Gastroesophageal sphincter (tissue), 3 donors: Measurements from ENCODE around the gene DUSP16.

Source experiments
- EP300 ChIP-seq: sonication (generic); formaldehyde crosslinking; IDR thresholded peaks from one replicate; pipeline ENCODE4 v1.6.1; 2017; ENCODE audit warnings: antibody characterized with exemption, mild to moderate bottlenecking
- TF ChIP-seq, protein P1 (sequence below), 4 experiments: fragments of 200-600 bp in 2 of 4; fragments of 450-650 bp in 2 of 4; sonication (generic) in 1 of 4; IDR thresholded peaks; one replicate each; pipeline ENCODE4 v1.5.1; 2017 to 2019; ENCODE audit warnings: antibody characterized with exemption in 4 of 4, mild to moderate bottlenecking in 2 of 4, moderate library complexity in 2 of 4

DNA sequence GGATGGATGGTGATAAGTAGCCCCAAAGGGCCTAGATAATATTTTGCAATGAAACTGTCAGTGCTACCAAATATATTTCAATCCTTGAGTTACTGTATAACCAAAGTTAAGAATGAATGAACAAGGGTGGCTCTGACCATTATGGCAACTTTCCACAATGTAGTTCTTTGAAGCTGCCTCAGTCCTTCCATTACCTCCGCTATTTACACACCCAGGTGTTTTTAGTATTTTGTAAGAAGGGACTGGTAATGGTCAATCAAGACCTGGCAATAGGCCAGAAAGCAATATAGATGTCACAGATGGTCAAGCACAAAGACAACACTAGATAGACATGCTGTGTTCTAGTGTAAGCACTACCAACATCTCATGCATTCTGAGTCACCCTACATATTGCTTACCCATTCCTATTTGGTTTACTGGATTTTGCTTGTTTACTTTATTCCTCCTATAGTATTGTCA, 16.3 kb downstream of the DUSP16 start:
- TF ChIP-seq, protein P1, sequence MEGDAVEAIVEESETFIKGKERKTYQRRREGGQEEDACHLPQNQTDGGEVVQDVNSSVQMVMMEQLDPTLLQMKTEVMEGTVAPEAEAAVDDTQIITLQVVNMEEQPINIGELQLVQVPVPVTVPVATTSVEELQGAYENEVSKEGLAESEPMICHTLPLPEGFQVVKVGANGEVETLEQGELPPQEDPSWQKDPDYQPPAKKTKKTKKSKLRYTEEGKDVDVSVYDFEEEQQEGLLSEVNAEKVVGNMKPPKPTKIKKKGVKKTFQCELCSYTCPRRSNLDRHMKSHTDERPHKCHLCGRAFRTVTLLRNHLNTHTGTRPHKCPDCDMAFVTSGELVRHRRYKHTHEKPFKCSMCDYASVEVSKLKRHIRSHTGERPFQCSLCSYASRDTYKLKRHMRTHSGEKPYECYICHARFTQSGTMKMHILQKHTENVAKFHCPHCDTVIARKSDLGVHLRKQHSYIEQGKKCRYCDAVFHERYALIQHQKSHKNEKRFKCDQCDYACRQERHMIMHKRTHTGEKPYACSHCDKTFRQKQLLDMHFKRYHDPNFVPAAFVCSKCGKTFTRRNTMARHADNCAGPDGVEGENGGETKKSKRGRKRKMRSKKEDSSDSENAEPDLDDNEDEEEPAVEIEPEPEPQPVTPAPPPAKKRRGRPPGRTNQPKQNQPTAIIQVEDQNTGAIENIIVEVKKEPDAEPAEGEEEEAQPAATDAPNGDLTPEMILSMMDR (IDR thresholded peaks at IDR 0.05), result no peak
- no peak for TF ChIP-seq EP300
